ENCODE measurements around the gene ARID1B.

GRCh38 chr6:156804402-156804801 lies 27.2 kb downstream of the ARID1B start:
- TF ChIP-seq ZSCAN32 (CRISPR knock-in tag; IDR thresholded peaks at IDR 0.05) (no peak), CEBPB (tag; IDR thresholded peaks at IDR 0.05) (no peak), ZNF354B (CRISPR knock-in tag; IDR thresholded peaks at IDR 0.05) (no peak), ZNF140 (CRISPR knock-in tag; IDR thresholded peaks at IDR 0.05) (no peak), HMG20A (CRISPR knock-in tag; conservative IDR thresholded peaks at IDR 0.05) (no peak), HNRNPUL1 (IDR thresholded peaks at IDR 0.05; ENCODE audit: low read length) (no peak), CTCF (IDR thresholded peaks at IDR 0.05 in 2 of 3, conservative IDR thresholded peaks at IDR 0.05 in 1 of 3; ENCODE audit: insufficient read depth in 2 of 3, low read depth in 1 of 3, low read length in 3 of 3) (no peak), NCOA1 (IDR thresholded peaks at IDR 0.05; ENCODE audit: low read depth) (no peak), JUND (IDR thresholded peaks at IDR 0.05; ENCODE audit: borderline replicate concordance, low read depth, low read length) (no peak), JUND (tag; IDR thresholded peaks at IDR 0.05; ENCODE audit: borderline replicate concordance, low read depth, low read length) (no peak), KLF10 (CRISPR knock-in tag; IDR thresholded peaks at IDR 0.05) (no peak), SRSF3 (IDR thresholded peaks at IDR 0.05; ENCODE audit: insufficient read depth, low read length) (no peak), THRA (IDR thresholded peaks at IDR 0.05) (no peak)
